ENCODE results near the gene ALDH4A1.

The ALDH4A1 gene, protein sequence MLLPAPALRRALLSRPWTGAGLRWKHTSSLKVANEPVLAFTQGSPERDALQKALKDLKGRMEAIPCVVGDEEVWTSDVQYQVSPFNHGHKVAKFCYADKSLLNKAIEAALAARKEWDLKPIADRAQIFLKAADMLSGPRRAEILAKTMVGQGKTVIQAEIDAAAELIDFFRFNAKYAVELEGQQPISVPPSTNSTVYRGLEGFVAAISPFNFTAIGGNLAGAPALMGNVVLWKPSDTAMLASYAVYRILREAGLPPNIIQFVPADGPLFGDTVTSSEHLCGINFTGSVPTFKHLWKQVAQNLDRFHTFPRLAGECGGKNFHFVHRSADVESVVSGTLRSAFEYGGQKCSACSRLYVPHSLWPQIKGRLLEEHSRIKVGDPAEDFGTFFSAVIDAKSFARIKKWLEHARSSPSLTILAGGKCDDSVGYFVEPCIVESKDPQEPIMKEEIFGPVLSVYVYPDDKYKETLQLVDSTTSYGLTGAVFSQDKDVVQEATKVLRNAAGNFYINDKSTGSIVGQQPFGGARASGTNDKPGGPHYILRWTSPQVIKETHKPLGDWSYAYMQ

GRCh38 chr1:18902523-18903290, at the start of gene ALDH4A1:
Gene ALDH4A1, minus strand, starts transcription at chr1:18902555. Its CDS starts 32 bp downstream, at chr1:18902523.
- DNase-seq (ENCODE audit: low read depth): peak; percentile 99

DNA sequence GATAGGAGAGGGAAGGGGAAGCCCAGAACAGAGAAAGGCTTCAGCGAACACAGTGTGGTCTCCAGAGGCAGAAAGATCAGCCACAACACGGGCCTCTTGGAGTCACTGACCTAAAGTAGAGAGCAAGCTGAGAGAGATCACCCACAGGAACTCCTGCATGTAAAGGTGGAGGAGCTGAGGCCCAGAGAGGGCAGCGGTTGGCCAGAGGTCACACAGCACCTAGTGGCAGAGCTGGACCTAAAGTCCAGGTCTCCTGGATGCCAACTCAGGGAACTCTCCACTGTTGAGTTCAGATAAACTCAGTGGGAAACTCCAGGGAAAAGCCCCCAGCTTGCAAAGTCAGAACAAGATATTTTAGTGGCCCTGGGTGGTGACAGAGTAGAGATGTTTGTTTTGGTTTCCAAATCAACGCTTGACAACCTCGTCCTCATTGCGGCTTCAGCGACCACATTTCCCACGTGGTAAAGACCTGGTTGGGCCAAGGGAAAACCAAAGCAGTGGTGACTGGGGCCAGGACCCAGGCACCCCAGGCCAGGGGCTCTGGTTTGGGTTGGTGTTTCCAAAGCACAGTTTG, 49.5 kb upstream of the ALDH4A1 start:
- no peak for DNase-seq (ENCODE audit: low read depth)

DNA sequence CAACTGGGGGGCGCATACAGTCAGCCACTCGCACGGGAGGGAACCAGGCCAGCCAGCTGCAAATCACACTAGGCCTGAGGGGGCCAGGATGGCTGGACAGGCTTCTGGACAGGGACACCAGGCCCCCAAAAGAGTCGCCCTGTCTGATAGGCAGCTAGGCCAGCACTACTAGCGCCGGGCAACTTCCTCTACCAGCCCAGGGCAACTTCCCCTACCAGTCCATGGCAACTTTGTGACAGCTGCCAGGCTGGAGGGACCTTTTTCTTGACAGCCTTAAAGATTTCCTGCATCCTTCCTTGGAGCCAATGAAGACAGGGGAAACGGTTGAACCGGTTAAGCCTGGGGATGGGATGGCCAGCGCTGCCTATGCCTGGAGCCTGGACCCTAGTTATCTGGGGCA, 49.1 kb upstream of the ALDH4A1 start:
- no peak for DNase-seq (ENCODE audit: low read depth)

- peak; percentile 61 for DNase-seq (ENCODE audit: low read depth)
Measured at GRCh38 chr1:18950401-18951026, 48.2 kb upstream of the ALDH4A1 start.

GRCh38 chr1:18949686-18950400, 47.5 kb upstream of the ALDH4A1 start:
- peak; percentile 87 for DNase-seq (ENCODE audit: low read depth)

- peak; percentile 86 for DNase-seq (ENCODE audit: low read depth)
Measured at GRCh38 chr1:18948913-18949685, 46.7 kb upstream of the ALDH4A1 start.

- peak; percentile 67 for DNase-seq (ENCODE audit: low read depth)
Measured at GRCh38 chr1:18948048-18948912, 45.9 kb upstream of the ALDH4A1 start.

GRCh38 chr1:18947570-18947969, 45.2 kb upstream of the ALDH4A1 start:
- no peak for DNase-seq (ENCODE audit: low read depth)

- peak; percentile 51 for DNase-seq (ENCODE audit: low read depth)
Measured at GRCh38 chr1:18946550-18947381, 44.4 kb upstream of the ALDH4A1 start.

DNA sequence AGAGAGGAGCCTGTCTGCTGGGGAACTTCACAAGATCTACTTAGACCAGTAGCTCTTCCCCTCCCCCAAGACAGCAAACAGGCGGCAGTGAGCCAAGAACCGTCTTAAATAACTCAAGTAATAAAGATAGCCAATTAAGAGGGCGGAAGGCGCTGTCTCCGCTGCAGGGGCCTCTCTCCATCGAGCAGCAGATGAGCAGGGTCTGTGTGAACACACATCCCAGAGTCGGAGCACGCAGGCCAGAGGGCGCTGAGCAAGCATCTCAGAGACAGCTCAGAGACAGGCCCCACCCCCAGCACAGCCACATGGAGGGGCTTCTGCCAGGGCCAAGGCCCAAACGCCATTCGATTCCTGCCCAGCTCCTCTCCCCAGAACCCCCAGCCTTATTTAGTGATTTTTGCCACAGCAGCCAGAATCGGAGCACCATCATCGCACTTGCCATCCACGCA, 43.1 kb upstream of the ALDH4A1 start:
- DNase-seq (ENCODE audit: low read depth): peak; percentile 88

DNA sequence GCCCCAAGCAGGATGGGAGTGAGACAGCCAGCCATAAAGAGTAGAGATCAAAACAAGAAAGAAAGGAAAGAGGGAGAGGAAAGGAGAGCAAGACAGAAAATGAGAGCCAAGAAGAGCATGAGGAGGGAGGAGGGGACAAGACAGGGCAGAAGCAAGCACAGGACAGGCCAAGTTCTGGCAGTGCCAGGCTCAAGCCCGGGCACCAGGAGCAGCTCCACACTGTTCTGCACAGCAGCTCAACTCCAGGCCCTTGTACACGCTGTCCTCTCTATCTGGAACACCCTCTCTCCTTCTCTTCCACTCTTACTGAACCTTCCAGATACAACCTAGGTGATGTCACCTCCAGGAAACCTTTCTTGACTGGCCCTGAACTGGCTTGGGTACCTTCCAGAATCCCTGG, 42.5 kb upstream of the ALDH4A1 start:
- no peak for DNase-seq (ENCODE audit: low read depth)

GRCh38 chr1:18943914-18944572, 41.7 kb upstream of the ALDH4A1 start:
- no peak for DNase-seq (ENCODE audit: low read depth)

GRCh38 chr1:18943162-18943561, 40.8 kb upstream of the ALDH4A1 start:
- no peak for DNase-seq (ENCODE audit: low read depth)

DNA sequence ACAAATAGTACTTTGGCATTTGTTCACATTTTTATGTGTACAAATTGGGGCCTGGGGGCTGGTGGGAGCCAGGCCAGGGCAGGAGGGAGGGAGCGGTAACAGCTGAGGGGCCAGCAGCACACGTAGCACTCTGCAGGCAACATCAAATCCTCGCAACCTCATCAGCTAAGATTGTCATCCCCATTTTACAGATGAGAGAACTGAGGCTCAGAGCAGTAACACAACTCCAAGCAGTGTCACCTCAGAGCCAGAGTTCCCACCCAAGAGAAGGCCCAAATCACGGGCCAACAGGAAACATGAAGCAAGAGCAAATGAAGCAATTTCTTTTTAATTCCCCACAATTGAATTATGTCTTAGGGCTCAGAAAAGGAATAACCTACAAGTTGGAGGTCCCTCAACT, 40.0 kb upstream of the ALDH4A1 start:
- DNase-seq (ENCODE audit: low read depth): no peak

- peak; percentile 60 for DNase-seq (ENCODE audit: low read depth)
Measured at GRCh38 chr1:18941221-18942141, 39.1 kb upstream of the ALDH4A1 start.

- peak; percentile 63 for DNase-seq (ENCODE audit: low read depth)
Measured at GRCh38 chr1:18940303-18941020, 38.1 kb upstream of the ALDH4A1 start.
